SU-DHL-6 (cell line): ENCODE data around the gene ESRRA.

Experiments used
- EZH2phosphoT487 ChIP-seq: fragments of 200-600 bp; sonication (generic), shearing (Covaris generic); conservative IDR thresholded peaks from 2 replicates; pipeline ENCODE4 v1.6.1; 2018; ENCODE audit warnings: mild to moderate bottlenecking, antibody characterized with exemption, low read length, moderate library complexity, mixed read lengths
- TF ChIP-seq, protein P1 (sequence below): fragments of 200-600 bp; sonication (generic); IDR thresholded peaks from one replicate; pipeline ENCODE4 v1.5.1; 2017; ENCODE audit warnings: antibody characterized with exemption, mild to moderate bottlenecking, low read length, moderate library complexity; ENCODE audit not compliant: insufficient read depth, poor library complexity, severe bottlenecking

GRCh38 chr11:64337538-64338249, 32.4 kb downstream of the ESRRA start:
- TF ChIP-seq, protein P1, sequence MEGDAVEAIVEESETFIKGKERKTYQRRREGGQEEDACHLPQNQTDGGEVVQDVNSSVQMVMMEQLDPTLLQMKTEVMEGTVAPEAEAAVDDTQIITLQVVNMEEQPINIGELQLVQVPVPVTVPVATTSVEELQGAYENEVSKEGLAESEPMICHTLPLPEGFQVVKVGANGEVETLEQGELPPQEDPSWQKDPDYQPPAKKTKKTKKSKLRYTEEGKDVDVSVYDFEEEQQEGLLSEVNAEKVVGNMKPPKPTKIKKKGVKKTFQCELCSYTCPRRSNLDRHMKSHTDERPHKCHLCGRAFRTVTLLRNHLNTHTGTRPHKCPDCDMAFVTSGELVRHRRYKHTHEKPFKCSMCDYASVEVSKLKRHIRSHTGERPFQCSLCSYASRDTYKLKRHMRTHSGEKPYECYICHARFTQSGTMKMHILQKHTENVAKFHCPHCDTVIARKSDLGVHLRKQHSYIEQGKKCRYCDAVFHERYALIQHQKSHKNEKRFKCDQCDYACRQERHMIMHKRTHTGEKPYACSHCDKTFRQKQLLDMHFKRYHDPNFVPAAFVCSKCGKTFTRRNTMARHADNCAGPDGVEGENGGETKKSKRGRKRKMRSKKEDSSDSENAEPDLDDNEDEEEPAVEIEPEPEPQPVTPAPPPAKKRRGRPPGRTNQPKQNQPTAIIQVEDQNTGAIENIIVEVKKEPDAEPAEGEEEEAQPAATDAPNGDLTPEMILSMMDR: no peak
- no peak for TF ChIP-seq EZH2phosphoT487
